Muscle layer of duodenum (tissue), 2 donors: ENCODE measurements around the gene ADPGK.
"Not testable (repeated sequence)": the region's sequence is repeated elsewhere in the genome, so short reads cannot be mapped to it uniquely, and the experiment has no call there.

Source experiments
- H3K27ac ChIP-seq: one replicate; pipeline ENCODE4 v1.7.0; 2013; ENCODE audit warnings: mild to moderate bottlenecking, low read length
- H3K27me3 ChIP-seq: one replicate; pipeline ENCODE4 v1.7.0; 2013; ENCODE audit warnings: low read depth, mild to moderate bottlenecking, control low read depth, low read length
- H3K36me3 ChIP-seq, 2 donors: one replicate each; pipeline ENCODE4 v1.7.0; 2013; ENCODE audit warnings: low read length in 2 of 2, control low read depth in 1 of 2, mild to moderate bottlenecking in 1 of 2; ENCODE audit not compliant: insufficient read depth in 2 of 2, control insufficient read depth in 1 of 2
- H3K4me1 ChIP-seq, 2 donors: one replicate each; pipeline ENCODE4 v1.7.0; 2013; ENCODE audit warnings: low read length in 2 of 2, mild to moderate bottlenecking in 2 of 2, control low read depth in 1 of 2, moderate library complexity in 1 of 2; ENCODE audit not compliant: insufficient read depth in 2 of 2, control insufficient read depth in 1 of 2
- H3K4me3 ChIP-seq, 2 donors: one replicate each; pipeline ENCODE4 v1.7.0; 2013; ENCODE audit warnings: low read length in 2 of 2, low read depth in 1 of 2, mild to moderate bottlenecking in 1 of 2
- H3K9me3 ChIP-seq, 2 donors: one replicate each; pipeline ENCODE4 v1.7.0; 2013; ENCODE audit warnings: low read length in 2 of 2, control low read depth in 1 of 2, mild to moderate bottlenecking in 1 of 2; ENCODE audit not compliant: control insufficient read depth in 1 of 2
- donor health status: healthy.

ADPGK gene

GRCh38 chr15:72722071-72722696, 61.4 kb downstream of the ADPGK start:
- Histone ChIP-seq H3K36me3 (peaks cover 6 to 26% of the 10 kb centered on the region in 2 donors), H3K9me3 (no peaks in the 10 kb centered on the region), H3K27me3 (no peaks in the 10 kb centered on the region), H3K4me3 (no peak overlapping the region), H3K4me1 (no peaks in the 10 kb centered on the region), H3K27ac (no peak overlapping the region)

- not testable (repeated sequence) for H3K4me1 ChIP-seq
Observed at GRCh38 chr15:72708551-72709303, 74.8 kb downstream of the ADPGK start.

DNA sequence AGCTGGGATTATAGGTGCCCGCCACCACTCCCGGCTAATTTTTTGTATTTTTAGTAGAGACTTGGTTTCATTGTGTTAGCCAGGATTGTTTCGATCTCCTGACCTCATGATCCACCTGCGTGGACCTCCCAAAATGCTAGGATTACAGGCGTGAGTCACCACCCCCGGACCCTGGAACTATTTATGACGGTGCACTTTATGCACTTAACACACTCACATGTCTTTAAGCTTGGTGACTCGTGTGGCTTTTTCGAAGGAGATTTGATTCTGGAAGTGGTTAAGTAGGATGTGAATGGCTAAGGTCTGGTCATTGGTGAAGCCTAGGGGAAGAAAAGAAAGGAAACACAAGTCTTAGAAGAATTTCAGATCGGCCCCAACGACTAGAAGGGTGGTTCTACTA, 77.3 kb downstream of the ADPGK start:
- Histone ChIP-seq H3K4me1 (no peaks in the 10 kb centered on the region), H3K36me3 (peaks cover 0 to 2% of the 10 kb centered on the region in 2 donors), H3K9me3 (no peaks in the 10 kb centered on the region), H3K27me3 (no peaks in the 10 kb centered on the region), H3K27ac (no peak overlapping the region), H3K4me3 (no peak overlapping the region)

More at GRCh38 chr15:72708551-72709303, 74.8 kb downstream of the ADPGK start:
- not testable (repeated sequence) for H3K9me3 ChIP-seq, H3K27me3 ChIP-seq, H3K27ac ChIP-seq, H3K4me3 ChIP-seq
- H3K36me3 ChIP-seq = peaks cover 7 to 14% of the 10 kb centered on the region in 2 donors
